Gastrocnemius medialis (tissue), 4 donors: ENCODE measurements around the gene CDC42.

Source experiments
- CTCF ChIP-seq, 5 experiments: fragments of 450-650 bp in 3 of 5; fragments of 200-600 bp in 2 of 5; sonication (generic) in 2 of 5; IDR thresholded peaks in 4 of 5; conservative IDR thresholded peaks in 1 of 5; 1 replicate in 4 of 5; 2 replicates in 1 of 5; pipeline ENCODE4 v1.5.1; 2016 to 2019; ENCODE audit warnings: antibody characterized with exemption in 5 of 5, mild to moderate bottlenecking in 3 of 5, moderate library complexity in 3 of 5
- POLR2A ChIP-seq, 2 donors: fragments of 450-650 bp; IDR thresholded peaks; one replicate each; pipeline ENCODE4 v1.6.1; 2017; ENCODE audit warnings: antibody characterized with exemption in 2 of 2, mild to moderate bottlenecking in 2 of 2, moderate library complexity in 2 of 2

- TF ChIP-seq CTCF (IDR thresholded peaks at IDR 0.05 in 4 of 5, conservative IDR thresholded peaks at IDR 0.05 in 1 of 5) (no peak), POLR2A (IDR thresholded peaks at IDR 0.05) (no peak)
Measured at GRCh38 chr1:22110016-22110415, 57.5 kb downstream of the CDC42 start.
